Esophagus squamous epithelium (tissue), 5 donors: Measurements from ENCODE around the gene PRKCA. TPM values are rescaled to one million over a fixed set of nuclear protein-coding genes. Genes with fewer than 3 reads are reported as not detected.

ENCODE experiments used
- DNase-seq: peaks from one replicate; lab custom pipeline; 2025; lab: John Stamatoyannopoulos, UW
- H3K27ac ChIP-seq, 4 donors: fragments of 200-600 bp; sonication (generic); one replicate each; pipeline ENCODE4 v1.5.1; 2016 to 2019; ENCODE audit warnings: mild to moderate bottlenecking in 1 of 4
- H3K27me3 ChIP-seq, 4 donors: fragments of 200-600 bp; sonication (generic); 1 replicate in 3 of 4; 2 replicates in 1 of 4; pipeline versions ENCODE4 v1.5.1 to v1.6.0; 2017 to 2021; ENCODE audit warnings: antibody characterized with exemption in 1 of 4
- H3K36me3 ChIP-seq, 3 donors: fragments of 200-600 bp; sonication (generic); one replicate each; pipeline ENCODE4 v1.5.1; 2016 to 2019
- H3K4me1 ChIP-seq, 3 donors: fragments of 200-600 bp; sonication (generic); one replicate each; pipeline ENCODE4 v1.5.1; 2017 to 2019
- H3K4me3 ChIP-seq, 4 donors: fragments of 200-600 bp; sonication (generic); 1 replicate in 3 of 4; 2 replicates in 1 of 4; pipeline ENCODE4 v1.5.1; 2016 to 2019; ENCODE audit warnings: mild to moderate bottlenecking in 2 of 4, moderate library complexity in 1 of 4
- H3K9me3 ChIP-seq, 3 donors: fragments of 200-600 bp; sonication (generic); one replicate each; pipeline ENCODE4 v1.5.1; 2016 to 2019
- POLR2A ChIP-seq, 4 donors: fragments of 450-650 bp; IDR thresholded peaks; one replicate each; pipeline ENCODE4 v1.6.1; 2017; ENCODE audit warnings: antibody characterized with exemption in 4 of 4, mild to moderate bottlenecking in 4 of 4, moderate library complexity in 3 of 4
- WGBS, 2 donors: methylation state at CpG; one replicate each; pipeline ENCODE4 v1.1.5; 2018; 5-methylcytosine and 5-hydroxymethylcytosine counted together
- intact Hi-C: fragments of 100-400 bp; cut with DNase I; formaldehyde crosslinking; loops from one replicate; pipeline ENCODE4 v1.15.0; 2022
- total RNA-seq, 4 donors: library from RNA; depleted of rRNA; stranded (reverse); fragments of >200 nt; gene quantifications; one replicate each; pipeline ENCODE4 v1.1.0, GENCODE V29; 2016
- TF ChIP-seq, protein P1 (sequence below), 6 experiments: fragments of 450-650 bp in 4 of 6; fragments of 200-600 bp in 2 of 6; sonication (generic) in 2 of 6; IDR thresholded peaks; one replicate each; pipeline ENCODE4 v1.5.1; 2016 to 2019; ENCODE audit warnings: antibody characterized with exemption in 6 of 6, mild to moderate bottlenecking in 4 of 6, moderate library complexity in 4 of 6
- donor health status: DM: yes; HTN: yes; CAD: no.

PRKCA gene
- total RNA-seq, 4 donors from 2014 or later, result 2.4 to 9.2 (median 4.2) TPM

DNA sequence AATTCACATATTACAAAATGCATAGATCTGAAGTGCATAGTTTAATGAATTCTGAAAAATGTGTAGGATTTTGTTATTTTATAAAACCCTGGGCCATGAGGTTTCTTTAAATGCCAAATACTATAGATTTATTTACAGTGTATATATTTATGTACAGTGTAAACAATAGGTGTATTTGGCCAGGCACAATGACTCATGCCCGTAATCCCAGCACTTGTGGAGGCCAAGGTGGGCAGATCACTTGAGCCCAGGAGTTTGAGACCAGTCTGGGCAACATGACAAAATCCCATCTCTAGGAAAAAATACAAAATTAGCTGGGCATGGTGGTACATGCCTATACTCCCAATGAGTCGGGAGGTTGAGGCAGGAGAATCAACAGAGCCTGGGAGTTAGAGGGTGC is 249.4 kb downstream of the PRKCA start:
- 51 to 63% methylated on average over 2 of the region's 2 CpGs for WGBS, 2 donors
- TF ChIP-seq, protein P1, sequence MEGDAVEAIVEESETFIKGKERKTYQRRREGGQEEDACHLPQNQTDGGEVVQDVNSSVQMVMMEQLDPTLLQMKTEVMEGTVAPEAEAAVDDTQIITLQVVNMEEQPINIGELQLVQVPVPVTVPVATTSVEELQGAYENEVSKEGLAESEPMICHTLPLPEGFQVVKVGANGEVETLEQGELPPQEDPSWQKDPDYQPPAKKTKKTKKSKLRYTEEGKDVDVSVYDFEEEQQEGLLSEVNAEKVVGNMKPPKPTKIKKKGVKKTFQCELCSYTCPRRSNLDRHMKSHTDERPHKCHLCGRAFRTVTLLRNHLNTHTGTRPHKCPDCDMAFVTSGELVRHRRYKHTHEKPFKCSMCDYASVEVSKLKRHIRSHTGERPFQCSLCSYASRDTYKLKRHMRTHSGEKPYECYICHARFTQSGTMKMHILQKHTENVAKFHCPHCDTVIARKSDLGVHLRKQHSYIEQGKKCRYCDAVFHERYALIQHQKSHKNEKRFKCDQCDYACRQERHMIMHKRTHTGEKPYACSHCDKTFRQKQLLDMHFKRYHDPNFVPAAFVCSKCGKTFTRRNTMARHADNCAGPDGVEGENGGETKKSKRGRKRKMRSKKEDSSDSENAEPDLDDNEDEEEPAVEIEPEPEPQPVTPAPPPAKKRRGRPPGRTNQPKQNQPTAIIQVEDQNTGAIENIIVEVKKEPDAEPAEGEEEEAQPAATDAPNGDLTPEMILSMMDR (IDR thresholded peaks at IDR 0.05), result no peak
- no peak for TF ChIP-seq POLR2A (IDR thresholded peaks at IDR 0.05)
- no peaks in the 10 kb centered on the region for H3K9me3 ChIP-seq
- no peak overlapping the region for H3K27ac ChIP-seq
- no peaks in the 10 kb centered on the region for H3K4me1 ChIP-seq
- no peaks in the 10 kb centered on the region for H3K36me3 ChIP-seq
- intact Hi-C loops, result no loop called here
- H3K4me3 ChIP-seq, result no peak overlapping the region
- DNase-seq, result no peak
- H3K27me3 ChIP-seq, result no peaks in the 10 kb centered on the region

DNA sequence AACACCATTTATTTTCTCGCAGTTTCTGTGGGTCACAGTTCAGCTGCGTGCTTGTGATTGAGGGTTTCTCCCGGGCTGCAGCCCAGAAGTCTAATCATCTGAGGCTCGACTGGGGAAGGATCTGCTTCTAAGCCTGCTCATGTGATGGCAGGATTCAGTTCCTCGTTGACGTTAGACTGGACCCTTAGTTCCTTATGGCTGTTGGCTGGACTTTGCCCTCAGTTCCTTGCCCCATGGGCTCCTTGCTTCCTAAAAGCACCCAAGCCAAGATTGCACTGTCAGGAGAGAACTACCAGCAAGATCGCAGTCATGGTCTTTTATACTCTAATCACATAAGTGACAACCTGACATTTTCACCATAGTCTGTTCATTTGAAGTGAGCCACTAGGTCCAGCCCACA is 250.0 kb downstream of the PRKCA start:
- no peaks in the 10 kb centered on the region for H3K4me1 ChIP-seq
- H3K27me3 ChIP-seq, result no peaks in the 10 kb centered on the region
- no peaks in the 10 kb centered on the region for H3K9me3 ChIP-seq
- no peak for TF ChIP-seq POLR2A (IDR thresholded peaks at IDR 0.05)
- DNase-seq, result no peak
- 79 to 89% methylated on average over 6 of the region's 7 CpGs for WGBS, 2 donors
- H3K36me3 ChIP-seq, result no peaks in the 10 kb centered on the region
- intact Hi-C loops, result no loop called here
- H3K4me3 ChIP-seq, result no peak overlapping the region
- H3K27ac ChIP-seq, result no peak overlapping the region

DNA sequence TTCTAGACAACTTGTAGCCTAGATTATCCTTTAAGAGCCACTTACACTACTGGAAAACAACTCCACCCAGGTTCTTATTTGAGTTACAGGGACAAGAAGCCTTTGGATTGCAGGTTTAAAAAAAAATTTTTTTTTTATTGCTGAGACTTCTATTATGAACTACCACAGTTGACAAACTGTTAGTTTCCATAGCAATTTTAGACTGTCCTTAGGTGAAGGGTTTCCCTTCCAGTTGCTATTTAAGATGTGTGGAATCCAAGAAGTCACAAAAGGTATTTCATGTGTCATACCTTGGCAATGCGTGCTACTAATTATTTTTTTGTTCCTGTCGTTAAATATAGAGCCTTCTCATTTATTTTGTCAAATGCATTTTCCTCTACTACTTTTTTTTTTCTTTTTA is 253.2 kb downstream of the PRKCA start:
- H3K36me3 ChIP-seq, result no peaks in the 10 kb centered on the region
- no peak overlapping the region for H3K4me3 ChIP-seq
- H3K4me1 ChIP-seq, result no peaks in the 10 kb centered on the region
- intact Hi-C loops, result no loop called here
- no peaks in the 10 kb centered on the region for H3K27me3 ChIP-seq
- no peaks in the 10 kb centered on the region for H3K9me3 ChIP-seq
- DNase-seq, result no peak
- no peak overlapping the region for H3K27ac ChIP-seq
- WGBS, 2 donors, result 64 to 65% methylated on average over 2 of the region's 2 CpGs
- TF ChIP-seq, protein P1 (IDR thresholded peaks at IDR 0.05), result no peak
- no peak for TF ChIP-seq POLR2A (IDR thresholded peaks at IDR 0.05)

DNA sequence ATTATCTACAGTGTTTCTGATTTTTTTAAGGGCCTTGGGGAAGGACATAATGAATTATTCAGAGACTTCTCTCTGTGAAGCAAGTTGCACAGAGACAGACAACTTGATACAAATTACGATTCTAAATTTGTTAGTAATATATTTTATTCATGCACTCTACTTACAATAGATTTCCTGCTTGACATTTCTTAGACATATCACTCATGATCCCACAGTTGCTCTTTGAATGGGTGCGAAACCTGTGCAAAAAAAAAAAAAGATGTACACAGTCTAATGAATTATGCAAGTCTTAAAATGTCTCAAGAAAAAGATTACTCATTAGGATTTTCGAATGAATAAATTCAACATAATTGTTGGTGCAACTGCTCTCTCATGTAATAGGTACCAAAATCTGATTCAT is 254.8 kb downstream of the PRKCA start:
- no peak overlapping the region for H3K4me3 ChIP-seq
- no peaks in the 10 kb centered on the region for H3K9me3 ChIP-seq
- no peak for TF ChIP-seq POLR2A (IDR thresholded peaks at IDR 0.05)
- TF ChIP-seq, protein P1 (IDR thresholded peaks at IDR 0.05), result no peak
- H3K27me3 ChIP-seq, result no peaks in the 10 kb centered on the region
- intact Hi-C loops, result no loop called here
- no peaks in the 10 kb centered on the region for H3K36me3 ChIP-seq
- DNase-seq, result no peak
- 74 to 78% methylated on average over 3 of the region's 3 CpGs for WGBS, 2 donors
- H3K27ac ChIP-seq, result no peak overlapping the region
- no peaks in the 10 kb centered on the region for H3K4me1 ChIP-seq

DNA sequence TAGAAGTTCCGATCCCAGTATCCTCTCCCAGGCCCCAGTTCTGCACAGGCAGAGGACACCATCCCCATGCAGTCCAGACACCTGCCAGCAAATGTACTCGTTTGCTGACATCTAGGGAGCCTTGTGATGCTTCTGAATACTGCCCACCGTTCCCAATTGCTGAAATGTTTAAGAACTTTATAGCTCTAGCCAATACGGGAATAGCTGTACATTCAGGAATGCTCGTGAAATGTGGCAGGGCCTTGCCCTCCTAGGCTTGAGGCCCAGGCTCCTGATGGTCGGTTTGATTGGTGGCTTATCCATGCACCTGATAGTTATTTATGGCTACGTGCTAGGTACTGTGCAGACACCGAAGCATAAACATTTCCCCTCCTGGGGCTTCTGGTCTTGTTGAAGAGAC is 255.5 kb downstream of the PRKCA start:
- Histone ChIP-seq H3K4me3 (no peak overlapping the region), H3K27me3 (no peaks in the 10 kb centered on the region), H3K27ac (no peak overlapping the region), H3K9me3 (no peaks in the 10 kb centered on the region), H3K4me1 (no peaks in the 10 kb centered on the region), H3K36me3 (no peaks in the 10 kb centered on the region)
- intact Hi-C loops, result no loop called here
- WGBS, 2 donors, result 89 to 93% methylated on average over 8 of the region's 8 CpGs
- TF ChIP-seq, protein P1 (IDR thresholded peaks at IDR 0.05), result no peak
- no peak for TF ChIP-seq POLR2A (IDR thresholded peaks at IDR 0.05)
- DNase-seq, result no peak

DNA sequence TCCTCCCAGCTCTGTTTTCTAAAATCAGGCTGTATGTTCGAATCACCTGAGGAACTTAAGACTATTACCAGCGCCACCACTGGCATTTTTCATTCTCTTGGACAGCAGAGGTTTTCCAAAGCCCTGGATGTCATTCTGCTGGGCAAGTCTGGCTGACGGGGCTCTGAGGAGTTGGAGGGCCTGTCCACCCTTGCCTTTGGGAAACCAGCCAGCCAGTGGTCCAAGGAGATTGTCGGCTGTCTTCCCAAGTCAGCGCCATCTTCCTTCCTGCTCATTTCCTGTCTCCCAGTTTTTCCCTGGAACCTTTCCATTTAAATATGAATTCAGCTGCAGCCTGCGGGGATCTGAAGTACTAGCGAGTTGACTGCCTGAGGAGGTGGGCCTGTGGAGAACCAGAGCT is 258.3 kb downstream of the PRKCA start:
- Histone ChIP-seq H3K27me3 (no peaks in the 10 kb centered on the region), H3K27ac (no peak overlapping the region), H3K36me3 (no peaks in the 10 kb centered on the region), H3K4me3 (no peak overlapping the region), H3K4me1 (no peaks in the 10 kb centered on the region), H3K9me3 (no peaks in the 10 kb centered on the region)
- 83 to 94% methylated on average over 7 of the region's 7 CpGs for WGBS, 2 donors
- no peak for DNase-seq
- TF ChIP-seq, protein P1 (IDR thresholded peaks at IDR 0.05), result no peak
- no peak for TF ChIP-seq POLR2A (IDR thresholded peaks at IDR 0.05)
- intact Hi-C loops, result no loop called here
